C4-2B (cell line): ENCODE data around the gene CARM1.

Experiments
- CTCF ChIP-seq: fragments of 450-650 bp; conservative IDR thresholded peaks from 2 replicates; pipeline ENCODE4 v1.5.1; 2017; ENCODE audit warnings: mild to moderate bottlenecking
- ZFX ChIP-seq: fragments of 450-650 bp; IDR thresholded peaks from 2 replicates; pipeline ENCODE4 v1.6.1; 2017

- TF ChIP-seq CTCF (no peak), ZFX (no peak)
These were observed 94.0 kb downstream of the CARM1 start for GRCh38 chr19:10965398-10965797.
